HepG2 (cell line): ENCODE measurements around the gene PHF21B. TPM values are rescaled to one million over a fixed set of nuclear protein-coding genes. Genes with fewer than 3 reads are reported as not detected.

Source experiments
- ATAC-seq: fragments of 200-7000 bp; cut with Tn5 transposase; 3 replicates; pipeline ENCODE4 v1.9.1; 2020; ENCODE audit warnings: mild to moderate bottlenecking, moderate library complexity
- BruUV-seq: library from RNA; stranded (reverse); fragments of 400-500 nt; replicated peaks from 2 replicates; lab custom pipeline; 2021; lab: Mats Ljungman, UMichigan
- CTCF ChIA-PET: fragments of 300-600 bp; formaldehyde crosslinking; extraction: SDS; loops from one replicate; lab custom pipeline; 2021; ENCODE audit warnings: low total read pairs, inconsistent platforms, low intra/inter-chr PET ratio; lab: Yijun Ruan, JAX
- POLR2A ChIA-PET: fragments of 350-600 bp; sonication (Branson Sonifier 250); formaldehyde crosslinking; loops from one replicate; lab custom pipeline; 2020; ENCODE audit warnings: antibody characterized with exemption, inconsistent platforms; lab: Yijun Ruan, JAX
- DNase-seq: peaks from one replicate; pipeline ENCODE4 v3.0.0-alpha.2; 2015; ENCODE audit warnings: low spot score
- FAIRE-seq: peaks from 3 replicates; lab custom pipeline; 2011; peaks lifted over from hg19 to GRCh38; lab: Jason Lieb, UNC
- H2AFZ ChIP-seq: one replicate; pipeline ENCODE4 v1.6.1; 2011; ENCODE audit warnings: low read length, inconsistent platforms
- H3K27ac ChIP-seq: fragments of 300-600 bp; 3 replicates; pipeline ENCODE4 v1.8.0; 2011; ENCODE audit warnings: mixed run types, mild to moderate bottlenecking, mixed read lengths, low read length, inconsistent platforms; ENCODE audit not compliant: insufficient read depth; ENCODE audit errors: extremely low read length
- H3K27me3 ChIP-seq, 2 experiments: fragments of 200-600 bp in 1 of 2; 2 replicates in 1 of 2; 3 replicates in 1 of 2; pipeline versions ENCODE4 v1.6.0 to v1.8.0; 2011; ENCODE audit warnings: low read length in 2 of 2, mild to moderate bottlenecking in 2 of 2, moderate library complexity in 2 of 2, inconsistent platforms in 1 of 2; ENCODE audit not compliant: insufficient read depth in 2 of 2, control insufficient read depth in 1 of 2
- H3K36me3 ChIP-seq, 2 experiments: fragments of 200-600 bp in 1 of 2; replicated peaks in 1 of 2; 2 replicates in 1 of 2; 3 replicates in 1 of 2; pipeline versions ENCODE4 v1.5.1 to v1.8.0; 2011; ENCODE audit warnings: low read length in 2 of 2, inconsistent platforms in 1 of 2; ENCODE audit not compliant: insufficient read depth in 2 of 2, control insufficient read depth in 1 of 2
- H3K4me1 ChIP-seq: 2 replicates; pipeline ENCODE4 v1.5.1; 2012; ENCODE audit warnings: low read length, inconsistent platforms; ENCODE audit not compliant: insufficient read depth
- H3K4me2 ChIP-seq: 2 replicates; pipeline ENCODE4 v1.6.0; 2011; ENCODE audit warnings: low read depth, low read length, inconsistent platforms
- H3K4me3 ChIP-seq, 3 experiments: fragments of 200-600 bp in 1 of 3; sonication (generic), shearing (Covaris generic) in 1 of 3; replicated peaks in 1 of 3; 2 replicates each; pipeline ENCODE4 v1.5.1; 2011 to 2016; ENCODE audit warnings: low read length in 3 of 3, inconsistent platforms in 2 of 3, low read depth in 2 of 3, mild to moderate bottlenecking in 2 of 3, control low read depth in 1 of 3, mixed read lengths in 1 of 3; ENCODE audit not compliant: insufficient read depth in 1 of 3
- H3K79me2 ChIP-seq: one replicate; pipeline ENCODE4 v1.6.1; 2011; ENCODE audit warnings: low read length, inconsistent platforms; ENCODE audit not compliant: insufficient read depth
- H3K9ac ChIP-seq: 2 replicates; pipeline ENCODE4 v1.6.0; 2011; ENCODE audit warnings: mild to moderate bottlenecking, low read depth, low read length, inconsistent platforms; ENCODE audit not compliant: insufficient read depth
- H3K9me3 ChIP-seq: 2 replicates; pipeline ENCODE4 v1.5.1; 2012; ENCODE audit warnings: mild to moderate bottlenecking, low read length
- H4K20me1 ChIP-seq: 2 replicates; pipeline ENCODE4 v1.6.0; 2011; ENCODE audit warnings: inconsistent platforms, mild to moderate bottlenecking, low read length, moderate library complexity; ENCODE audit not compliant: insufficient read depth
- BHLHE40 ChIP-seq: IDR thresholded peaks from 2 replicates; pipeline ENCODE4 v1.6.1; 2011; ENCODE audit warnings: low read length, improper control_type of control experiment
- FOXM1 ChIP-seq: sonication (generic); formaldehyde crosslinking; IDR thresholded peaks from 2 replicates; pipeline ENCODE4 v1.5.0; 2020; ENCODE audit warnings: missing genetic modification reagents
- IKZF1 ChIP-seq: fragments of 450-650 bp; IDR thresholded peaks from 2 replicates; pipeline ENCODE4 v1.7.1; 2016
- KLF15 ChIP-seq: sonication (generic); formaldehyde crosslinking; IDR thresholded peaks from 2 replicates; pipeline ENCODE4 v1.8.1; 2023; ENCODE audit warnings: borderline replicate concordance, mild to moderate bottlenecking, inconsistent platforms, missing genetic modification reagents, mixed read lengths
- THYN1 ChIP-seq: sonication (generic); formaldehyde crosslinking; IDR thresholded peaks from 2 replicates; pipeline ENCODE4 v1.8.1; 2023; ENCODE audit warnings: low read depth, mild to moderate bottlenecking, moderate library complexity, missing genetic modification reagents, borderline replicate concordance
- TMF1 ChIP-seq: sonication (generic); formaldehyde crosslinking; IDR thresholded peaks from 2 replicates; pipeline ENCODE4 v1.8.1; 2022; ENCODE audit warnings: low read depth, missing genetic modification reagents
- ZNF10 ChIP-seq: sonication (generic); formaldehyde crosslinking; IDR thresholded peaks from 2 replicates; pipeline ENCODE4 v1.4.0; 2020; ENCODE audit warnings: mild to moderate bottlenecking, low read depth, missing genetic modification reagents, borderline replicate concordance
- ZNF629 ChIP-seq: sonication (generic); formaldehyde crosslinking; conservative IDR thresholded peaks from 2 replicates; pipeline ENCODE4 v1.5.0; 2020; ENCODE audit warnings: missing genetic modification reagents
- ZNF841 ChIP-seq: sonication (generic); formaldehyde crosslinking; IDR thresholded peaks from 2 replicates; pipeline ENCODE4 v1.8.1; 2023; ENCODE audit warnings: missing genetic modification reagents, borderline replicate concordance
- WGBS: methylation state at CpG from one replicate; pipeline ENCODE4 v1.1.6; 2017; ENCODE audit warnings: low lambda C conversion rate; 5-methylcytosine and 5-hydroxymethylcytosine counted together
- in situ Hi-C: cut with HindIII; loops from 2 replicates; pipeline ENCODE4 v1.10.0; 2017; ENCODE audit warnings: low pct_unique_long_range_greater_than_20kb; ENCODE audit not compliant: extremely low pct_ligation_motif_present
- intact Hi-C: fragments of 100-400 bp; cut with micrococcal nuclease; formaldehyde crosslinking; loops from one replicate; pipeline ENCODE4 v1.10.0; 2022; ENCODE audit not compliant: unreplicated experiment
- polyA plus RNA-seq, 8 experiments: library from polyadenylated mRNA; depleted of rRNA in 3 of 8; stranded (reverse) in 7 of 8; unstranded in 1 of 8; fragments of >200 nt; fragmentation: Illumina TruSeq in 4 of 8; extraction: Trizol in 4 of 8; gene quantifications; 2 replicates each; pipeline versions ENCODE4 v1.2.1 to v1.2.3, GENCODE V29; 2011 to 2016; ENCODE audit warnings: low read depth in 4 of 8, missing spikeins in 1 of 8, mixed read lengths in 1 of 8; ENCODE audit not compliant: insufficient read depth in 1 of 8
- total RNA-seq, 5 experiments: library from RNA; depleted of rRNA; stranded (reverse); fragments of >200 nt; fragmentation: Illumina TruSeq; extraction: Trizol; gene quantifications; 2 replicates each; pipeline ENCODE4 v1.2.3, GENCODE V29; 2016; ENCODE audit warnings: low read depth in 1 of 5
- TF ChIP-seq, protein P1 (sequence below), 2 experiments: sonication (generic) in 1 of 2; formaldehyde crosslinking in 1 of 2; IDR thresholded peaks; 2 replicates each; pipeline versions ENCODE4 v1.4.0 to v1.6.1; 2016 to 2020; ENCODE audit warnings: borderline replicate concordance in 1 of 2, low read depth in 1 of 2, mild to moderate bottlenecking in 1 of 2, missing genetic modification reagents in 1 of 2
- TF ChIP-seq, protein P2 (sequence below): sonication (generic); formaldehyde crosslinking; IDR thresholded peaks from 2 replicates; pipeline ENCODE4 v1.4.0; 2020; ENCODE audit warnings: missing genetic modification reagents

Gene PHF21B
- total and polyA plus RNA-seq, 2 of the 13 experiments (the other 11 are each of a cell fraction or from before 2014, with no cell fraction given): not detected

- H3K36me3 ChIP-seq: no peaks in the 10 kb centered on the region
- in situ Hi-C loops: no loop called here
- intact Hi-C loops: no loop called here
- no peak overlapping the region for H3K9ac ChIP-seq
- no peak overlapping the region for H2AFZ ChIP-seq
- H3K4me3 ChIP-seq: no peak overlapping the region
- H4K20me1 ChIP-seq: no peaks in the 10 kb centered on the region
- CTCF ChIA-PET: no interaction called here
- ATAC-seq (no peak), DNase-seq (no peak)
- H3K9me3 ChIP-seq: no peaks in the 10 kb centered on the region
- no TSS peak for BruUV-seq
- no peaks in the 10 kb centered on the region for H3K4me1 ChIP-seq
- POLR2A ChIA-PET: no interaction called here
- H3K4me2 ChIP-seq: no peak overlapping the region
- no peaks in the 10 kb centered on the region for H3K79me2 ChIP-seq
- H3K27ac ChIP-seq: no peak overlapping the region
- WGBS: 0% methylated on average over 5 of the region's 7 CpGs
- no peak for TF ChIP-seq ZNF629 (CRISPR knock-in tag)
- TF ChIP-seq FOXM1 (CRISPR knock-in tag): no peak
- TF ChIP-seq KLF15 (CRISPR knock-in tag): no peak
- TF ChIP-seq THYN1: no peak
- TF ChIP-seq ZNF841: no peak
- TF ChIP-seq BHLHE40: peak; percentile 50
- TF ChIP-seq, all 625 proteins: peak for 1
- FAIRE-seq: no peak
- H3K27me3 ChIP-seq: peaks cover 12 to 49% of the 10 kb centered on the region in 2 experiments
These were observed 167.4 kb downstream of the PHF21B start for GRCh38 chr22:44842417-44842816.

DNA sequence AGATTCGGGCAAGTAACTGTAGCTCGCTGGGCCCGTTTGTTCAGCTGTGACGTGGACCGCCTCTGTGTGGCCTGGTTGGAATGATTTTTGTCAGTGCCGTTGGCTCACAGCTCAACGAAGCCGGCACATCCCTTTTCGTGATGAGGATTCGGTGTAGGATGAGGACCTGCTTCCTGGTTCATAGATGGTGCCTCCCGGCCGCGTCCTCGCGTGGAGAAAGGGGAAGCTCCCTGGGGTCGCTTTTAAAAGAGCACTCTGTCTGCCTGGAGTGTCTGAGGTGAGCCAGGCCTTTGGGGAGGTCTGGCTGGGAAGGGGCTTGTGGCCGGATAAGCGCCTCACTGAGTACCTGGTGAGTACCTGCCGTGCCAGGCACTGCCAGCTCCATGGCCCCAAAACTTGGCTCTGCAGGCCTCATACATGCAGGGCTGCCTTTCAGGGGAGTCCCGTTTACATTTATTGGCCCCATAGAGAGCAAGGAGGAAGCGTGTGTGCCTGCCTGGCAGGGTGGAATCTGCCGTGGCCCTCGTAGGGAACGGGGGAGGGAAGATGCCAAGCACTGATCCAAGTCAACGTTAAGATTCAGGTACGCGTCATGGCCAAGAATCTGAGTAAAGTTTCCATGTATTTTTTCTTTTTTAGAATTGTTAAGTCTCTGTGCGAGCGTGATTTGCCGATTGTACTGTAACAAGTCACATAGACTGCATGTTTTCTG lies 169.0 kb downstream of the PHF21B start:
- no TSS peak for BruUV-seq
- DNase-seq (no peak), FAIRE-seq (no peak), ATAC-seq (no peak)
- peaks cover 14 to 46% of the 10 kb centered on the region in 2 experiments for H3K27me3 ChIP-seq
- H3K36me3 ChIP-seq: no peaks in the 10 kb centered on the region
- H3K9ac ChIP-seq: no peak overlapping the region
- H3K9me3 ChIP-seq: no peaks in the 10 kb centered on the region
- CTCF ChIA-PET: no interaction called here
- no peaks in the 10 kb centered on the region for H3K79me2 ChIP-seq
- no peak overlapping the region for H3K4me3 ChIP-seq
- no peaks in the 10 kb centered on the region for H4K20me1 ChIP-seq
- H2AFZ ChIP-seq: no peak overlapping the region
- H3K4me1 ChIP-seq: no peaks in the 10 kb centered on the region
- no peak overlapping the region for H3K27ac ChIP-seq
- no peak overlapping the region for H3K4me2 ChIP-seq
- POLR2A ChIA-PET: no interaction called here
- in situ Hi-C loops (no loop called here), intact Hi-C loops (no loop called here)
- WGBS: 32% methylated on average over 20 of the region's 30 CpGs
- no peak for TF ChIP-seq ZNF10 (CRISPR knock-in tag)
- TF ChIP-seq, protein P1, sequence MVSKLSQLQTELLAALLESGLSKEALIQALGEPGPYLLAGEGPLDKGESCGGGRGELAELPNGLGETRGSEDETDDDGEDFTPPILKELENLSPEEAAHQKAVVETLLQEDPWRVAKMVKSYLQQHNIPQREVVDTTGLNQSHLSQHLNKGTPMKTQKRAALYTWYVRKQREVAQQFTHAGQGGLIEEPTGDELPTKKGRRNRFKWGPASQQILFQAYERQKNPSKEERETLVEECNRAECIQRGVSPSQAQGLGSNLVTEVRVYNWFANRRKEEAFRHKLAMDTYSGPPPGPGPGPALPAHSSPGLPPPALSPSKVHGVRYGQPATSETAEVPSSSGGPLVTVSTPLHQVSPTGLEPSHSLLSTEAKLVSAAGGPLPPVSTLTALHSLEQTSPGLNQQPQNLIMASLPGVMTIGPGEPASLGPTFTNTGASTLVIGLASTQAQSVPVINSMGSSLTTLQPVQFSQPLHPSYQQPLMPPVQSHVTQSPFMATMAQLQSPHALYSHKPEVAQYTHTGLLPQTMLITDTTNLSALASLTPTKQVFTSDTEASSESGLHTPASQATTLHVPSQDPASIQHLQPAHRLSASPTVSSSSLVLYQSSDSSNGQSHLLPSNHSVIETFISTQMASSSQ (IDR thresholded peaks at IDR 0.05; ENCODE audit: low read depth): no peak
- TF ChIP-seq, protein P1 (CRISPR knock-in tag; IDR thresholded peaks at IDR 0.05; ENCODE audit: borderline replicate concordance): no peak
- TF ChIP-seq IKZF1: no peak
- no peak for TF ChIP-seq TMF1 (CRISPR knock-in tag)
- TF ChIP-seq, protein P2, sequence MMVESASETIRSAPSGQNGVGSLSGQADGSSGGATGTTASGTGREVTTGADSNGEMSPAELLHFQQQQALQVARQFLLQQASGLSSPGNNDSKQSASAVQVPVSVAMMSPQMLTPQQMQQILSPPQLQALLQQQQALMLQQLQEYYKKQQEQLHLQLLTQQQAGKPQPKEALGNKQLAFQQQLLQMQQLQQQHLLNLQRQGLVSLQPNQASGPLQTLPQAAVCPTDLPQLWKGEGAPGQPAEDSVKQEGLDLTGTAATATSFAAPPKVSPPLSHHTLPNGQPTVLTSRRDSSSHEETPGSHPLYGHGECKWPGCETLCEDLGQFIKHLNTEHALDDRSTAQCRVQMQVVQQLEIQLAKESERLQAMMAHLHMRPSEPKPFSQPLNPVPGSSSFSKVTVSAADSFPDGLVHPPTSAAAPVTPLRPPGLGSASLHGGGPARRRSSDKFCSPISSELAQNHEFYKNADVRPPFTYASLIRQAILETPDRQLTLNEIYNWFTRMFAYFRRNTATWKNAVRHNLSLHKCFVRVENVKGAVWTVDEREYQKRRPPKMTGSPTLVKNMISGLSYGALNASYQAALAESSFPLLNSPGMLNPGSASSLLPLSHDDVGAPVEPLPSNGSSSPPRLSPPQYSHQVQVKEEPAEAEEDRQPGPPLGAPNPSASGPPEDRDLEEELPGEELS (CRISPR knock-in tag): no peak
